GM23248 (cell line): ENCODE results near the gene SERPINE3.

Experiments
- EZH2 ChIP-seq: fragments of 200-600 bp; sonication (generic); IDR thresholded peaks from 2 replicates; pipeline ENCODE4 v1.6.1; 2018; ENCODE audit warnings: antibody characterized with exemption, mild to moderate bottlenecking; ENCODE audit not compliant: insufficient read depth, poor library complexity, severe bottlenecking
- EZH2phosphoT487 ChIP-seq: fragments of 200-600 bp; sonication (generic); IDR thresholded peaks from 2 replicates; pipeline ENCODE4 v1.6.1; 2018; ENCODE audit warnings: antibody characterized with exemption, moderate library complexity, mild to moderate bottlenecking, low read depth; ENCODE audit not compliant: insufficient read depth

DNA sequence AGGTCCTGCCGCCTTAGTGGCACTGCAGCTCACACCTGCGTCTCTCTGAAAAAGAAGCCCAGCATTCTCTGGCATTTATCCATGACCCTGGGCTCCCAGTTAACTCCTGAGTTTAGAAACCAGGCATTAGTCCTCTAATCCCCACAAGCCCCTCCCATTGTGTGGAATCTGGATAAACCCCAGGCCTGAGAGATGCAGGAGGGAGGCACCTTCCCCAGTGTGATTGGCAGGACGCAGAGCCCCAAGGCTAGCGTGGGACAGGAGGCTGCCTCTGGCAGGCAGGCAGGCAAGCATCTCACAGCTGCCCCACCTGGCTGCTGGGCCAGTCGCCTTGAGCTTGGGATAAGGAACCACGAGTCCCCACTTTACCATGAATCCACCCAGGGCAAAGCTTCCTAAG lies 11.0 kb upstream of the SERPINE3 start:
- TF ChIP-seq EZH2phosphoT487 = no peak
- no peak for TF ChIP-seq EZH2
